ENCODE results near the gene KCNA10. TPM values are rescaled to one million over a fixed set of nuclear protein-coding genes. Genes with fewer than 3 reads are reported as not detected.

The KCNA10 gene
- total RNA-seq, 1 experiment from 2014 or later, result not detected

- Histone ChIP-seq H4K20me1 (ENCODE audit: low read length) (no peaks in the 10 kb centered on the region), H3K9me2 (replicated peaks; ENCODE audit: low read length) (no peaks in the 10 kb centered on the region), H3K4me1 (ENCODE audit: insufficient read depth, low read length) (peaks cover 16% of the 10 kb centered on the region), H3K79me2 (ENCODE audit: low read length) (no peaks in the 10 kb centered on the region), H3K27ac (ENCODE audit: low read length) (no peak overlapping the region), H3K36me3 (ENCODE audit: low read depth, low read length) (no peaks in the 10 kb centered on the region), H3K4me3 (ENCODE audit: low read length) (no peak overlapping the region), H3K4me2 (ENCODE audit: low read length) (no peak overlapping the region), H3K9ac (ENCODE audit: low read length) (no peak overlapping the region), H3K9me3 (ENCODE audit: low read length) (no peaks in the 10 kb centered on the region), H3K27me3 (ENCODE audit: low read length) (no peaks in the 10 kb centered on the region), H2AFZ (ENCODE audit: low read length) (no peak overlapping the region), H3F3A (ENCODE audit: low read length, unreplicated experiment) (no peaks in the 10 kb centered on the region)
- DNase-seq, result no peak
- POLR2A ChIA-PET (ENCODE audit: unreplicated experiment), result no interaction called here
- TF ChIP-seq EZH2phosphoT487 (IDR thresholded peaks at IDR 0.05; ENCODE audit: borderline replicate concordance, low read length), result no peak
- no peak for TF ChIP-seq CTCF (conservative IDR thresholded peaks at IDR 0.05; ENCODE audit: low read depth, low read length)
- no peak for TF ChIP-seq EZH2 (IDR thresholded peaks at IDR 0.05; ENCODE audit: low read length, unreplicated experiment)
- no TSS peak for BruUV-seq (replicated peaks)
- CTCF ChIA-PET, result no interaction called here
- no peak for ATAC-seq
- intact Hi-C loops (cut with micrococcal nuclease), result no loop called here
Measured at GRCh38 chr1:110483308-110483685, 35.7 kb downstream of the KCNA10 start.

- intact Hi-C loops (cut with micrococcal nuclease), result no loop called here
- ChIA-PET POLR2A (ENCODE audit: unreplicated experiment) (no interaction called here), CTCF (no interaction called here)
- DNase-seq (no peak), ATAC-seq (no peak)
- no peak for TF ChIP-seq EZH2 (IDR thresholded peaks at IDR 0.05; ENCODE audit: low read length, unreplicated experiment)
- TF ChIP-seq EZH2phosphoT487 (IDR thresholded peaks at IDR 0.05; ENCODE audit: borderline replicate concordance, low read length), result no peak
- no peak for TF ChIP-seq CTCF (conservative IDR thresholded peaks at IDR 0.05; ENCODE audit: low read depth, low read length)
- Histone ChIP-seq H3K9me2 (replicated peaks; ENCODE audit: low read length) (no peaks in the 10 kb centered on the region), H3K9me3 (ENCODE audit: low read length) (no peaks in the 10 kb centered on the region), H3K4me1 (ENCODE audit: insufficient read depth, low read length) (peaks cover 21% of the 10 kb centered on the region), H2AFZ (ENCODE audit: low read length) (no peak overlapping the region), H3K36me3 (ENCODE audit: low read depth, low read length) (no peaks in the 10 kb centered on the region), H3K9ac (ENCODE audit: low read length) (no peak overlapping the region), H3K79me2 (ENCODE audit: low read length) (no peaks in the 10 kb centered on the region), H3K4me2 (ENCODE audit: low read length) (no peak overlapping the region), H3K27me3 (ENCODE audit: low read length) (no peaks in the 10 kb centered on the region), H4K20me1 (ENCODE audit: low read length) (no peaks in the 10 kb centered on the region), H3K4me3 (ENCODE audit: low read length) (no peak overlapping the region), H3F3A (ENCODE audit: low read length, unreplicated experiment) (no peaks in the 10 kb centered on the region), H3K27ac (ENCODE audit: low read length) (no peak overlapping the region)
- no TSS peak for BruUV-seq (replicated peaks)
Measured at GRCh38 chr1:110482662-110483307, 36.2 kb downstream of the KCNA10 start.

GRCh38 chr1:110481968-110482623 is 36.9 kb downstream of the KCNA10 start:
- no TSS peak for BruUV-seq (replicated peaks)
- no peak overlapping the region for H3K27ac ChIP-seq (ENCODE audit: low read length)
- DNase-seq (no peak), ATAC-seq (no peak)
- H3K9ac ChIP-seq (ENCODE audit: low read length), result no peak overlapping the region
- H3K27me3 ChIP-seq (ENCODE audit: low read length), result no peaks in the 10 kb centered on the region
- intact Hi-C loops (cut with micrococcal nuclease), result no loop called here
- H3K79me2 ChIP-seq (ENCODE audit: low read length), result no peaks in the 10 kb centered on the region
- no peaks in the 10 kb centered on the region for H3K9me3 ChIP-seq (ENCODE audit: low read length)
- no peak overlapping the region for H3K4me3 ChIP-seq (ENCODE audit: low read length)
- no peaks in the 10 kb centered on the region for H3K36me3 ChIP-seq (ENCODE audit: low read depth, low read length)
- ChIA-PET CTCF (no interaction called here), POLR2A (ENCODE audit: unreplicated experiment) (no interaction called here)
- H3K4me2 ChIP-seq (ENCODE audit: low read length), result no peak overlapping the region
- no peaks in the 10 kb centered on the region for H3F3A ChIP-seq (ENCODE audit: low read length, unreplicated experiment)
- H3K9me2 ChIP-seq (replicated peaks; ENCODE audit: low read length), result no peaks in the 10 kb centered on the region
- no peak overlapping the region for H2AFZ ChIP-seq (ENCODE audit: low read length)
- TF ChIP-seq CTCF (conservative IDR thresholded peaks at IDR 0.05; ENCODE audit: low read depth, low read length), result no peak
- no peak for TF ChIP-seq EZH2 (IDR thresholded peaks at IDR 0.05; ENCODE audit: low read length, unreplicated experiment)
- peaks cover 21% of the 10 kb centered on the region for H3K4me1 ChIP-seq (ENCODE audit: insufficient read depth, low read length)
- no peaks in the 10 kb centered on the region for H4K20me1 ChIP-seq (ENCODE audit: low read length)
